Mesendoderm (in vitro differentiated cells): ENCODE measurements around the gene SENP8.

Source experiments
- DNase-seq: peaks from one replicate; pipeline ENCODE4 v3.0.0; 2013
- H2AK5ac ChIP-seq: 2 replicates; pipeline ENCODE4 v1.6.1; 2013; ENCODE audit warnings: low read length, inconsistent platforms
- H2BK120ac ChIP-seq: 2 replicates; pipeline ENCODE4 v1.6.1; 2013; ENCODE audit warnings: low read depth, mild to moderate bottlenecking, low read length, moderate library complexity, mixed read lengths
- H2BK15ac ChIP-seq: replicated peaks from 2 replicates; pipeline ENCODE4 v1.6.1; 2013; ENCODE audit warnings: low read depth, mild to moderate bottlenecking, moderate library complexity
- H2BK5ac ChIP-seq: 2 replicates; pipeline ENCODE4 v1.6.1; 2013; ENCODE audit warnings: low read length, inconsistent platforms
- H3K18ac ChIP-seq: 2 replicates; pipeline ENCODE4 v1.6.1; 2013; ENCODE audit warnings: mild to moderate bottlenecking, low read length, mixed read lengths
- H3K23ac ChIP-seq: one replicate; pipeline ENCODE4 v1.6.1; 2013; ENCODE audit warnings: low read length
- H3K27ac ChIP-seq: 2 replicates; pipeline ENCODE4 v1.5.1; 2013; ENCODE audit warnings: low read depth, mild to moderate bottlenecking, inconsistent platforms, low read length, moderate library complexity
- H3K27me3 ChIP-seq: 2 replicates; pipeline ENCODE4 v1.6.1; 2013; ENCODE audit warnings: low read length, control low read depth, mild to moderate bottlenecking, inconsistent platforms; ENCODE audit not compliant: insufficient read depth, poor library complexity
- H3K36me3 ChIP-seq: 2 replicates; pipeline ENCODE4 v1.6.1; 2013; ENCODE audit warnings: low read length, inconsistent platforms; ENCODE audit not compliant: control insufficient read depth, insufficient read depth
- H3K4ac ChIP-seq: one replicate; pipeline ENCODE4 v1.6.1; 2013; ENCODE audit warnings: low read depth, mild to moderate bottlenecking, low read length, moderate library complexity
- H3K4me1 ChIP-seq: 2 replicates; pipeline ENCODE4 v1.6.1; 2013; ENCODE audit warnings: low read depth, low read length, inconsistent platforms; ENCODE audit not compliant: control insufficient read depth
- H3K4me2 ChIP-seq: 2 replicates; pipeline ENCODE4 v1.6.1; 2013; ENCODE audit warnings: low read length
- H3K4me3 ChIP-seq: 2 replicates; pipeline ENCODE4 v1.5.1; 2013; ENCODE audit warnings: mild to moderate bottlenecking, low read length
- H3K56ac ChIP-seq: one replicate; pipeline ENCODE4 v1.6.1; 2013; ENCODE audit warnings: low read length
- H3K79me1 ChIP-seq: 2 replicates; pipeline ENCODE4 v1.6.1; 2013; ENCODE audit warnings: low read length, inconsistent platforms
- H3K79me2 ChIP-seq: 2 replicates; pipeline ENCODE4 v1.6.1; 2013; ENCODE audit warnings: mild to moderate bottlenecking, low read length; ENCODE audit not compliant: control insufficient read depth, insufficient read depth
- H3K9ac ChIP-seq: 2 replicates; pipeline ENCODE4 v1.6.1; 2013; ENCODE audit warnings: low read length, inconsistent platforms
- H4K5ac ChIP-seq: one replicate; pipeline ENCODE4 v1.6.1; 2013; ENCODE audit warnings: low read length
- H4K8ac ChIP-seq: one replicate; pipeline ENCODE4 v1.6.1; 2013; ENCODE audit warnings: low read depth, mild to moderate bottlenecking, control low read depth, low read length, moderate library complexity
- WGBS: extraction: QIAGEN DNeasy Blood & Tissue Kit; methylation state at CpG from one replicate; pipeline ENCODE4 v1.1.7; 2013; ENCODE audit warnings: low lambda C conversion rate, missing lambda C conversion rate; ENCODE audit not compliant: insufficient coverage; ENCODE audit errors: extremely low coverage; 5-methylcytosine and 5-hydroxymethylcytosine counted together

The SENP8 gene

DNA sequence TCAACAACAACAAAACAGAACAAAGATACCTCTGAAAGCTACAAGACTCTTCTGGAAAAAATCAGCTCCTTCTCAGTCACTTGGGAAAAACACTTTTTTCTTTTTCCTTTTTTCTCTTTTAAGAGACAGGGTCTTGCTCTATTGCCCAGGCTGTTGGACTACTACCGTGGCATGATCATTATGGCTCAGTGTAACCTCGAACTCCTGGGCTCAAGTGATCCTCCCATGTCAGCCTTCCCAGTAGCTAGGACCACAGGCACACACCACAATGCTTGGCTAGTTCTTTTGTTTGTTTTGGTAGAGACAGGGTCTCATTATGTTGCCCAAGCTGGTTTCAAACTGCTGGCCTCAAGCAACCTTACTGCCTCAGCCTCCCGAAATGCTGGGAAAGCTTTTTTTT lies 13.1 kb upstream of the SENP8 start:
- no peak overlapping the region for H2BK120ac ChIP-seq
- no peak overlapping the region for H3K18ac ChIP-seq
- no peaks in the 10 kb centered on the region for H3K4me1 ChIP-seq
- no peak overlapping the region for H3K4me2 ChIP-seq
- no peaks in the 10 kb centered on the region for H3K79me2 ChIP-seq
- no peak overlapping the region for H3K56ac ChIP-seq
- H3K4ac ChIP-seq: no peak overlapping the region
- no peak overlapping the region for H4K5ac ChIP-seq
- no peaks in the 10 kb centered on the region for H3K36me3 ChIP-seq
- H2BK15ac ChIP-seq: no peak overlapping the region
- H3K9ac ChIP-seq: no peak overlapping the region
- H3K27ac ChIP-seq: no peak overlapping the region
- H2BK5ac ChIP-seq: no peak overlapping the region
- H3K27me3 ChIP-seq: no peaks in the 10 kb centered on the region
- WGBS: no CpG with 5 or more reads among the region's 3 CpGs
- no peak overlapping the region for H4K8ac ChIP-seq
- no peaks in the 10 kb centered on the region for H3K79me1 ChIP-seq
- no peak overlapping the region for H3K23ac ChIP-seq
- no peak overlapping the region for H3K4me3 ChIP-seq
- DNase-seq: no peak
- H2AK5ac ChIP-seq: no peak overlapping the region

DNA sequence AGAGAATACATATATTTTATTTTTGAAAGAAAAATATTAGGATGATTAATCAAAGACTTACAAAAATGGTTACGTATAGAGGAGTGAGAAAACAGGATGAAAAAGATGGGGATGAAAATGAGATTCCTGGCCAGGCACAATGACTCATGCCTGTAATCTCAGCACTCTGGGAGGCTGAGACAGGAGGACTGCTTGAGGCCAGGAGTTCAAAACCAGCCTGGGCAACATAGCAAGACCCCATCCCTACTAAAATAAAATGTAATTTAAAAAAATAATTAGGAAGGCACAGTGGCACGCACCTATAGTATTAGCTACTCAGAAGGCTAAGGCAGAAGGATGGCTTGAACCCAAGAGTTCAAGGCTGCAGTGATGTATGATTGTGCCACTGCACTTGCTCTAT lies 12.1 kb upstream of the SENP8 start:
- no peak overlapping the region for H4K5ac ChIP-seq
- H3K4ac ChIP-seq: no peak overlapping the region
- WGBS: 100% methylated on average over 1 of the region's 2 CpGs
- H3K18ac ChIP-seq: no peak overlapping the region
- DNase-seq: no peak
- H3K36me3 ChIP-seq: no peaks in the 10 kb centered on the region
- no peaks in the 10 kb centered on the region for H3K79me2 ChIP-seq
- no peak overlapping the region for H2AK5ac ChIP-seq
- no peak overlapping the region for H3K23ac ChIP-seq
- no peak overlapping the region for H3K27ac ChIP-seq
- no peak overlapping the region for H3K4me3 ChIP-seq
- H3K56ac ChIP-seq: no peak overlapping the region
- no peak overlapping the region for H2BK15ac ChIP-seq
- H4K8ac ChIP-seq: no peak overlapping the region
- H3K4me1 ChIP-seq: no peaks in the 10 kb centered on the region
- no peak overlapping the region for H3K9ac ChIP-seq
- H3K4me2 ChIP-seq: no peak overlapping the region
- no peaks in the 10 kb centered on the region for H3K27me3 ChIP-seq
- no peaks in the 10 kb centered on the region for H3K79me1 ChIP-seq
- no peak overlapping the region for H2BK120ac ChIP-seq
- no peak overlapping the region for H2BK5ac ChIP-seq

DNA sequence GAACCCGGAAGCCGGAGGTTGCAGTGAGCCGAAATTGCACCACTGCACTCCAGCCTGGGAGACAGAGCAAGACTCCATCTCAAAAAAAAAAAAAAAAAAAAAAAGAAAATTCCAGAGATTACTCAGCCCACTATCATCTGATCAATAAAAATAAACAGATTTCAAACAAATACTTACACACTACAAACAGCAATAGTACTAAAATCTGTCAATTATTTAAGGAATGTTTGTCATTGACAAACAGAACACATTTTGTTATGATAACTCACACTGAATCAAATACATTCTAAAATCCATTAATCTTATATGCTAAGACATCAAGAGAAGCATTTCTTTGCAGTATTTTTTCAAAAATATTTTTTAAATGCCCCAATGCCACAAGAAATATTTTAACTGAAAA lies 7.8 kb upstream of the SENP8 start:
- Histone ChIP-seq H3K4ac (no peak overlapping the region), H3K4me2 (no peak overlapping the region), H3K27me3 (no peaks in the 10 kb centered on the region), H3K56ac (no peak overlapping the region), H3K27ac (no peak overlapping the region), H2AK5ac (no peak overlapping the region), H3K4me3 (no peak overlapping the region), H3K9ac (no peak overlapping the region), H2BK120ac (no peak overlapping the region), H3K4me1 (no peaks in the 10 kb centered on the region), H3K23ac (no peak overlapping the region), H2BK15ac (no peak overlapping the region), H3K36me3 (no peaks in the 10 kb centered on the region), H3K79me2 (no peaks in the 10 kb centered on the region), H4K8ac (no peak overlapping the region), H2BK5ac (no peak overlapping the region), H3K18ac (no peak overlapping the region), H4K5ac (no peak overlapping the region), H3K79me1 (peaks cover 3% of the 10 kb centered on the region)
- no peak for DNase-seq
- no CpG with 5 or more reads among the region's 3 CpGs for WGBS

DNA sequence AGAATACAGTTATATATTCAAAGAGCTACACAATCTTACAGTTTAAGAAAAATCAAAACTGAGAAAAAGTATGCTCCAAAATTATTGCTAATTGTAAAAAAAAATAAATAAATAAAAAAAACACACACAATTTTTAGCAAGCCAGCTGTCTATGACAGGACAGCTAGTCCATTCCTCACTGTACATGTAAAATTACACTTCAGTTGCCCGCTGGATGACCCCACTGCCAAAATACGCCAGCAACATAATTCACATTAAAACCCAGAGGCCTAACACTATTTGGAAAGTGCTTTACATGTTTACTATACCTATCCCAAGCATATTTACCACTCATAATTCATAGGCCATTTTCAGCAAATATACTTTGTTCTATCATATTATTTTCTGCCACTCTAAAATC lies 6.1 kb upstream of the SENP8 start:
- Histone ChIP-seq H3K27ac (no peak overlapping the region), H3K4me1 (no peaks in the 10 kb centered on the region), H2BK15ac (no peak overlapping the region)

DNA sequence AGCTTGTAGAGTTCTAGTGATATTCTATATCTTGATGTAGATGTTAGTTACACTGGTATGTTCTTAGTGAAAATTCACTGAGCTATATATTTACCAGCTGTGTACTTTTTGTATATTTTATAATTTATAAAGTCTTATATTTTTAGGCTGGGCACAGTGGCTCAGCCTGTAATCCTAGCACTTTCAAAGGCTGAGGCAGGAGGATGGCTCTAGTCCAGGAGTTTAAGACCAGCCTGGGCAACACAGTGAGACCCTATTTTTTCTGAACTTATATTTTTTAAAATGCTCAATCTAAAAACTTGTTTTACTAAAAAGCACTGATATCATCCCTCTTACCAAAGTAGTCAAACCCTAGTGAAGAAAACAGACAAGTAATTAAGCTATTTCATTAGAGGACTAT lies 5.4 kb upstream of the SENP8 start:
- no peak overlapping the region for H4K8ac ChIP-seq
- H3K79me1 ChIP-seq: peaks cover 3% of the 10 kb centered on the region
- H2BK5ac ChIP-seq: no peak overlapping the region
- no peaks in the 10 kb centered on the region for H3K36me3 ChIP-seq
- no peaks in the 10 kb centered on the region for H3K27me3 ChIP-seq
- H4K5ac ChIP-seq: no peak overlapping the region
- no peak overlapping the region for H3K4me2 ChIP-seq
- H3K23ac ChIP-seq: no peak overlapping the region
- no peaks in the 10 kb centered on the region for H3K79me2 ChIP-seq
- no peak overlapping the region for H3K18ac ChIP-seq
- no peak overlapping the region for H2AK5ac ChIP-seq
- H3K27ac ChIP-seq: no peak overlapping the region
- no peak overlapping the region for H2BK120ac ChIP-seq
- H3K4me1 ChIP-seq: no peaks in the 10 kb centered on the region
- H3K9ac ChIP-seq: no peak overlapping the region
- H2BK15ac ChIP-seq: no peak overlapping the region
- no peak overlapping the region for H3K4me3 ChIP-seq
- H3K4ac ChIP-seq: no peak overlapping the region
- no peak for DNase-seq
- H3K56ac ChIP-seq: no peak overlapping the region

More for the DNA sequence above, 6.1 kb upstream of the SENP8 start:
- Histone ChIP-seq H2BK5ac (no peak overlapping the region), H3K36me3 (no peaks in the 10 kb centered on the region), H3K56ac (no peak overlapping the region), H3K18ac (no peak overlapping the region), H3K79me2 (no peaks in the 10 kb centered on the region), H3K23ac (no peak overlapping the region), H3K4ac (no peak overlapping the region), H4K5ac (no peak overlapping the region), H3K9ac (no peak overlapping the region), H3K27me3 (no peaks in the 10 kb centered on the region), H3K4me2 (no peak overlapping the region), H3K4me3 (no peak overlapping the region), H4K8ac (no peak overlapping the region), H2AK5ac (no peak overlapping the region), H3K79me1 (peaks cover 3% of the 10 kb centered on the region), H2BK120ac (no peak overlapping the region)
- no CpG with 5 or more reads among the region's 2 CpGs for WGBS
- no peak for DNase-seq

DNA sequence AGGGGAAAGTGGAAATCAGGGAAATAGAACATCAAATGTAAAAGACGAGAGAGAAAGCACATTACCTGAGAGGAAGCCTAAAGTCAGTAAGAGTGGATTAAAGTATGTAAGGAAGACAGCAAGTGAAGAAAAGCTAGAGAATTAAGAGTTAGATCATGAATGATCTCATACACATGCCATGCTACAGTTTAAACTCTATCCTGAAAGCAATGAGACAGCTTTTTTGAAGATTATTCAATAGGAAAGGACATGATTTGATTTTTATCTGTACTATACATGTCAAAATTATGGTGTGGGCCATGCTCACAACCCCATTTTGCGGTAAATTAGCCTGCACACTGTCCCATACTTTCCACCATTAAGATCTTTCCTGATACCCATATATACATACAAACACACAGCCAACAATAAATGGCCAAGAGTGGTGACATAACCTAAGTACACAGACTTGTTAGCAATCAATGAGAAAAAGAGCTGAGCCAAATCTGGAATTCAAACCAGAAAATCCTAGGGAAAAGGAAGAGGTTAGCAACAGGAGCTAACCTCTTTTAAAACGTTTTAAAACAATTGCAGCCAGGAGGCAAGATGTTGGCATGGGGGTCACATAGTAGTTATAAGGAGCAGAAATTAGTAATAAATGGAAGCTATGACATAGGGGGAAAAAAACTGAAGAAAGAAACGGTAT lies 4.7 kb upstream of the SENP8 start:
- no peak overlapping the region for H4K8ac ChIP-seq
- no peaks in the 10 kb centered on the region for H3K36me3 ChIP-seq
- H2AK5ac ChIP-seq: no peak overlapping the region
- no peak overlapping the region for H3K23ac ChIP-seq
- no peak overlapping the region for H3K27ac ChIP-seq
- H3K4me3 ChIP-seq: no peak overlapping the region
- no peak overlapping the region for H3K18ac ChIP-seq
- no peak overlapping the region for H2BK120ac ChIP-seq
- no peak overlapping the region for H3K4me2 ChIP-seq
- H3K79me1 ChIP-seq: peaks cover 3% of the 10 kb centered on the region
- no peak overlapping the region for H3K4ac ChIP-seq
- no peak overlapping the region for H2BK15ac ChIP-seq
- H3K79me2 ChIP-seq: no peaks in the 10 kb centered on the region
- no peak overlapping the region for H4K5ac ChIP-seq
- no CpG with 5 or more reads among the region's 4 CpGs for WGBS
- H3K9ac ChIP-seq: no peak overlapping the region
- H2BK5ac ChIP-seq: no peak overlapping the region
- no peak for DNase-seq
- H3K4me1 ChIP-seq: no peaks in the 10 kb centered on the region
- H3K56ac ChIP-seq: no peak overlapping the region
- no peaks in the 10 kb centered on the region for H3K27me3 ChIP-seq
